ENCODE results near the gene NARF.

DNA sequence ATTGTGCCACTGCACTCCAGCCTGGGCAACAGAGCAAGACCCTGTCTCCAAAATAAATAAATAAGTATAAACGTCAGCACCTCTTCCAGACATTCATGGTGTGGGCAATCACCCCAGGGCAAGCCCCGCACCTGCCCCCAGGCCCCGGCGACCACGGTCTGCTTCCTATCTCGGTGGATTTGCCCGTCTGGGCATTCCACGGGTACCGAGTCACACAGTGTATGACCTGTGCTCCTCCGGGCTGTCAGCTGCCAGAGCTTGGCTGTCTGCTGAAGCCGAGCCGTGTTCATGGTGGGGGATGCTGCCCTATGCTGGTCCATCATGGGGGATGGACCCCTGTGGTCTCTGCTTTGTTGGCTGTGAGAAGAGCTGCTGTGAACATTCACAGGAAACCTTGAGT, 23.4 kb upstream of the NARF start:
- TF ChIP-seq, protein P1, sequence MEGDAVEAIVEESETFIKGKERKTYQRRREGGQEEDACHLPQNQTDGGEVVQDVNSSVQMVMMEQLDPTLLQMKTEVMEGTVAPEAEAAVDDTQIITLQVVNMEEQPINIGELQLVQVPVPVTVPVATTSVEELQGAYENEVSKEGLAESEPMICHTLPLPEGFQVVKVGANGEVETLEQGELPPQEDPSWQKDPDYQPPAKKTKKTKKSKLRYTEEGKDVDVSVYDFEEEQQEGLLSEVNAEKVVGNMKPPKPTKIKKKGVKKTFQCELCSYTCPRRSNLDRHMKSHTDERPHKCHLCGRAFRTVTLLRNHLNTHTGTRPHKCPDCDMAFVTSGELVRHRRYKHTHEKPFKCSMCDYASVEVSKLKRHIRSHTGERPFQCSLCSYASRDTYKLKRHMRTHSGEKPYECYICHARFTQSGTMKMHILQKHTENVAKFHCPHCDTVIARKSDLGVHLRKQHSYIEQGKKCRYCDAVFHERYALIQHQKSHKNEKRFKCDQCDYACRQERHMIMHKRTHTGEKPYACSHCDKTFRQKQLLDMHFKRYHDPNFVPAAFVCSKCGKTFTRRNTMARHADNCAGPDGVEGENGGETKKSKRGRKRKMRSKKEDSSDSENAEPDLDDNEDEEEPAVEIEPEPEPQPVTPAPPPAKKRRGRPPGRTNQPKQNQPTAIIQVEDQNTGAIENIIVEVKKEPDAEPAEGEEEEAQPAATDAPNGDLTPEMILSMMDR (IDR thresholded peaks at IDR 0.05): no peak
- no peak for TF ChIP-seq EZH2phosphoT487 (IDR thresholded peaks at IDR 0.05; ENCODE audit: borderline replicate concordance, low read depth)
- TF ChIP-seq REST (IDR thresholded peaks at IDR 0.05; ENCODE audit: low read depth, low read length): no peak
- TF ChIP-seq EP300 (IDR thresholded peaks at IDR 0.05; ENCODE audit: borderline replicate concordance in 1 of 2, low read depth in 1 of 2, low read length in 1 of 2): no peak
- TF ChIP-seq GABPA (IDR thresholded peaks at IDR 0.05; ENCODE audit: low read depth): no peak
